GM18873 (cell line): ENCODE results near the gene CNGA3.

Experiments used
- ATAC-seq: cut with Tn5 transposase; IDR thresholded peaks from one replicate; pipeline ENCODE4 v1.9.1; 2021; ENCODE audit warnings: mild to moderate bottlenecking, moderate library complexity, moderate number of reproducible peaks; ENCODE audit not compliant: unreplicated experiment, low FRiP score

CNGA3 gene

GRCh38 chr2:98324181-98324580, 22.1 kb upstream of the CNGA3 start:
- no peak for ATAC-seq

DNA sequence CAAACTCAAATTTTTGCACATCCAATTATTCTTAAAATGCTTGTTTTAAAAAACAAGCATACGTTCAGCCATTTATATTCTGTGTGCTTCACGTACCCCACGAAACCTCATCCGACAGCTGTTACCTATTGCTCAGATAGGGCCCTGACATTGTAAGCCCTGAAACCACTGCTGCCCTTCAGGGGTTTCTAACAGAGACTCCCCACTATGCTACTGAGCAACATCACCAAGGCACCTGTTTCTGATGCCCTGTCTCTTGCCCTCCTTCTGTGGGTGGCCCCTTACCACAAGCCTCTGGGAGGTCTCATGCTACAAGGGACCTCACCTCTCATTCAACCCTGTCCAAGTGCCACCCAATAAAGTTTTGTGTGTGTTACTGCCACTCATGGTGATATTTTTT, 18.5 kb upstream of the CNGA3 start:
- no peak for ATAC-seq

DNA sequence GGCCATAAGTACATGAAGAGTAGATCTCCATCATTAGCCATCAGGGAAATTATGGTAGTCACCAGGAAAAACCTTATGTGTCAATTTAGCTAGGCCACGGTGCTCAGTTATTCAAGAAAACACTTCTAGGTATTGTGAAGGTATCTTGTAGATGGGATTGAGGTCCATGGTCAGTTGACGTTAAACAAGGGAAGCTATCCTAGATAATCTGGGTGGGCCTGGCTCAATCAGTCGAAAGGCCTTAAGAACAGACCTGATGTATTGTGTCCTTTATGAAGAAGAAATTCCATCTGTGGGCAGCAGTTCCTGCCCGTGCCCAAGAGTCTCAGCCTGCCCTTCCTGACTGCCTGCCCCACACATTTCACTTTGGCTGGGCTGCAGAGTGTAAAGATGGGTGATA, 16.7 kb upstream of the CNGA3 start:
- no peak for ATAC-seq

DNA sequence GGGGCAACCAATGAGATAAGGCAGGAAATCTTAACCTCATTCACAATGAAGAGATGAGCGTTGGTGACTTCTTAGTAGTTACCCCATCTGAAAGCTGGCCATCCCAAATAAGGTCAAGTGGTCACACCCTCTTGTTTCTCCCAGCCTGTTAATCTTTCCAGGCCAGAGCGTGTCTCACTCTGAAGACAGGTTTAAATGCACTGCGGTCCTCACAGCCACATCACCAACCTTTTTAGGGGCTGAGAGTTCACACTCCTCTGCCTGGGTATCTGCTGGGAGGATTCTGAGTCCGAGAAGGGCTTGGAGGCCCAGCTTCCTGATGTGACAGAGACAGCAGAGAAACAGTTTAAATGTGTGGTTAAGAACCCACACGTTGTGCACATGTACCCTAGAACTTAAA, 13.3 kb upstream of the CNGA3 start:
- ATAC-seq = no peak

GRCh38 chr2:98333922-98334321, 12.3 kb upstream of the CNGA3 start:
- no peak for ATAC-seq

DNA sequence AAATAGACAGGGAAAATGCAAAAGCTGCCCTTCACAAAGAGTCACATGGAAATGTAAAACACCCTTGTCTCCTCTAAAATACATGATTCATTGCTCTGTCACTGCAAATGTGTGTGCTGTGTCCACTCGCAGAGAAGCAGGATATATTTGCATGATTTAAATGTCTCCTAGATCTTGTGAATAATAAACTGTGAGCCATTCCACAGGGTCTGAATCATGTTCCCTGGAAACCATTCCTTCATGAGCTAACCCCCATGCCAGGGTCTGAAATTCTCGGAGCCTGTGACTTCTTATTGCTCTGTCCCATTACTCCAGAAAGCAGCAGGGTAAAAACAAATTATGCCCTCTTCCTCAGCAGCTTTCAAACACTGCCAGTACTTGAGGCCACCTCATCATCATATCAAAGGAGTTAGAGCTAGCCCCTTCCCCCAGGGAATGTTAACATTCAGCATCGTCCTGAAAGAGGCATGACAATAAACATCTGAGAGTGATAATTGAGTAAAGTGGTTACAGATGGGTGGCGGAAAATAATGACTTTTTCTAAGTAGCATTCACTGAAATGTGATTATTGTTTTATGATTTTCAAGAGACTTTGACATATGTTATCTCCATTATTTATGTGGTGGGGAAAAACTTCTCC, 11.7 kb upstream of the CNGA3 start:
- no peak for ATAC-seq

- no peak for ATAC-seq
Measured at GRCh38 chr2:98335271-98335670, 11.0 kb upstream of the CNGA3 start.

- no peak for ATAC-seq
Measured at GRCh38 chr2:98341241-98341640, 5.0 kb upstream of the CNGA3 start.

- no peak for ATAC-seq
Measured at GRCh38 chr2:98343285-98343684, 3.0 kb upstream of the CNGA3 start.

DNA sequence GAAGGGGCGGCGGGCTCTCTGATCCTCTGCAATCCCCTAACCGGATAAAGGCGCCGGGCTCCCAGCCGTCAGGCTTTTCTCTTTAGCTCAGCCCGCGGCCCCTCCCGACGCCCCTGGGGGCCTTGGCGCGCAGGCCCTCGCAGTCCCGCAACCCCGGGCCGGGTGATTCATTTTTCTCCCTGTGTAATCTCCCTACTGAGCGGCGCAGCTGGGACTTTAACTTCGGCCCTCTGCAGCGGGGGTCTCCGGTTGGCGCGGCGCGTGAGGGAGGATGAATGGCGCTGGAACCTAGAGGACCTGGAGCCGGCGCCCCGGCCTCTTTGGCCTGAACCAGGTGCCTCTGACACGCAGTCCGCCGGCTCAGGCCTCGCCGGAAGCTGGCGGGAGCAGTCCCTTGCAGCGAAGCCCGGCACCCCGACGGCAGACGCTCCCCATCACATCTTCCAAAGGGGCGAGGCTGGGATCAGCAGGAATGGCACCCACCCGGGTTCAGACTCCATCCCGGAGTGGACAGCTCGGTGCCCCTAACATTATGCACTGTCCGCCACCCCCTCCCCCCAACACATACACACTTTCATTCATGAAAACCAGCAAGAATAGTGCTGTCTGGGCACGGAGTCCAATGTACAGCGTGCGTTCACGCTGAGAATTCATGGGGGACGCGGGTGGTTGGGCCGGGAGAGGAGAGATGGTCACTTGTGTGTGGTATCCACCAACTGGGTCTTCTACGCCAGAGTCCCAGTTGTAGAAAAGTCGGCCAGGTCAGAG, 1.2 kb downstream of the CNGA3 start:
- ATAC-seq = no peak

- no peak for ATAC-seq
Measured at GRCh38 chr2:98348066-98348561, 1.9 kb downstream of the CNGA3 start.

DNA sequence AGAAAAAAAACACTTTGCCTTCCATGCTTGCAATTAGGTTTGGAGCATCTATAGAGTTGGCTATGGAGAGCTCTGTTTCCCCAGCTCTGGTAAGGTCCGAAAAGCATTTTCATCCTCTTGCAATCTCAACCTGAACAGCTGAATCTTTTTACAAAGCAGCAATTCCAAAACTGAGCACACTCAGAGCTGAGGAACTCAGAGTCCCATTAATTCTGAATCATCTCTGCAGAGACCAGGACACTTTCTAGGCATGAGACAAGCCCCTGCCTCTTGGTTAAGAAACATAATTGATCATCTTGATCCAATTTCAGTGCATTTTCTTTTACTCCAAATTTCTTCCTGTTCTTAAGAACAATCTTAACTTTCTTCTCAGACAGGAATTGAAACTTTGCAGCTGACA, 4.2 kb downstream of the CNGA3 start:
- no peak for ATAC-seq

GRCh38 chr2:98355881-98356280, 9.6 kb downstream of the CNGA3 start:
- no peak for ATAC-seq

DNA sequence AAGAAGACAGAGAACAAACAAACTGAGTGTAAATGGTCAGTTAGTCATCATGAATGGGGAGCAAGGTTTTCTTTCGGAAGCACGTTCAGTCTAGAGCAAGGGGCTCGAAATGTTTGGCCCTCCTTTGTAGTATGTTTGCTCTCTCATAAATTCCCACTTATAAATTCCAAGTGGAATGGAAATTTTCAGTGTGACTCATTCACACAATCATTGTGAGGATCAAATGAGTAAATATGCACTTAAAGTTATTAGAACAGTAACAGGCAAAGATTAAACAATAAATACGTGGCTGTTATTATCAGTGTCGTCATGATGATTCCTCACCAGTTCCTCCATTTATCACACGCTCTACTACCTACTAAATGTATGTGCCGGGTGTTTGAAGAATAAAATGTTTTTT, 10.5 kb downstream of the CNGA3 start:
- no peak for ATAC-seq

DNA sequence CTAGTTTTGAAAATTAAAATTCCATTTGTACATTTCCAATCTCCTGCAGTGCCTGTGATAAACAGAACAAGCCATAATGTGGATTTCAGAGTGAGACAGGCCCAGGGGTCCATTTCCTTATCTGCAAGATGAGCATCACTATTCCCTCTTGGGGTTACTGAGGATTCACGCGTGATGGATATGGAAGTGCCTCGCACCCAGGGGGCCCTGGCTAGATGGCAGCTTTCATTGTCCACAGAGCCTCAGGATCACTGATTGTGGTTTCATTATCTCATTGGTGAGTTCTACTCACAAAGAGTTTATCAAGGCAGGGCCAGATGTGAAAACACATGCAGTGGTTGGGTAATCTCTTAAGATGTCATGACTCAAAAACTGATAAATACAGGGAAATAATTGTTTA, 11.6 kb downstream of the CNGA3 start:
- no peak for ATAC-seq

GRCh38 chr2:98359986-98360385, 13.7 kb downstream of the CNGA3 start:
- no peak for ATAC-seq

DNA sequence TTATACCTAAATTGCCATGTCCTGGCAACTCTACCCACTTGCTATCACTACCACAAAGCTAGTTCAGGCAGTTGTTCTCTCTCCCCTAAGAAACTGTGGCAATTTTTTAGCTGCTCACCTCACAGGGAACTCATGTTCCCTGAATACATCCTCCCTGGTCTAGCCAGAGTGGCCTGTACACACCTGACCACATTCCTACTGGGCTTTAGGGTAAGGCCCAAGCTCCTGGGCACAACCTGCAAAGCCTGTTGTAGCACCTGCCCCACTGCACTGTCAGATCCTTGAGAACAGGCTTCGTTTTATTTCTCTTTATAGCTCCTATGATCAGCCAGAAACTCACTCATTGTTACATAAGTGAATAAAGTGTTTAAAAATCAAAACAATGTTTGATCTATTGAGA, 21.5 kb downstream of the CNGA3 start:
- ATAC-seq = no peak

GRCh38 chr2:98369710-98370239, 23.5 kb downstream of the CNGA3 start:
- no peak for ATAC-seq

DNA sequence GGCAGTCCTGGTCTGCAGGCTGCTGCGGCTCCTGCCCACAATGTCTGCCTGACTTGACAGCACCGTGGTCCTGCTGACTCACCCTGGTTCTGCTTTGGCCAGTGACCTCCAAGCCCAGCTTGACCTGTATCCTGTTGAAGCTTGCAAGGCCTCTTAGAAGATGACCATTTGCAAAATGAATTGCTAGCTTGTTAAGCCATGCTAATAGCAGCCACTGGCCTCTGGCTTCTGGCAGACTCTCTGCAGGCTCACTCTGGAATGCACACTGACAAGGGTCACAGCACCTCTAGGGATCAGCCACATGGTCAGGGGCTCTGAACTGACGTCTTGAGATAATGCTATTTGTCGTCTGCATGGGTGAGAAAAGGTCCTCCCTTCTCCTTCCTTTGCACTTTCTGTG, 25.9 kb downstream of the CNGA3 start:
- no peak for ATAC-seq

- ATAC-seq = no peak
Measured at GRCh38 chr2:98372579-98372978, 26.3 kb downstream of the CNGA3 start.

GRCh38 chr2:98374286-98374685, 28.0 kb downstream of the CNGA3 start:
- no peak for ATAC-seq
